GM10248 (cell line): ENCODE results near the gene LCA5.
"Not testable (repeated sequence)": the region's sequence is repeated elsewhere in the genome, so short reads cannot be mapped to it uniquely, and the experiment has no call there.

Experiments
- CTCF ChIA-PET: fragments of 300-600 bp; sonication (Branson Sonifier 250); formaldehyde crosslinking; extraction: SDS; loops from one replicate; lab custom pipeline; 2021; ENCODE audit warnings: antibody characterized with exemption; lab: Yijun Ruan, JAX
- POLR2A ChIA-PET: fragments of 350-650 bp; sonication (Branson Sonifier 250); formaldehyde crosslinking; extraction: SDS; loops from one replicate; lab custom pipeline; 2020; ENCODE audit warnings: antibody characterized with exemption; lab: Yijun Ruan, JAX
- DNase-seq: peaks from one replicate; pipeline ENCODE4 v3.0.0; 2012; ENCODE audit errors: extremely low spot score
- CTCF ChIP-seq: IDR thresholded peaks from 2 replicates; pipeline ENCODE4 v1.5.1; 2012; ENCODE audit warnings: mild to moderate bottlenecking, low read depth; ENCODE audit errors: extremely low read depth, missing control alignments, control extremely low read depth

The LCA5 gene

GRCh38 chr6:79543411-79543810, 6.2 kb upstream of the LCA5 start:
- POLR2A ChIA-PET: no interaction called here
- CTCF ChIA-PET: interaction anchor here (1.0 to 3.0 kb wide), 6 partner anchors 10 to 110 kb away, joined by 3 to 15 read pairs (median 4); no protein-coding TSS in a partner anchor

GRCh38 chr6:79538106-79538971, 1.1 kb upstream of the LCA5 start:
- CTCF ChIA-PET: no interaction called here
- DNase-seq: no peak
- no peak for TF ChIP-seq CTCF
- POLR2A ChIA-PET: no interaction called here

More at GRCh38 chr6:79543411-79543810, 6.2 kb upstream of the LCA5 start:
- no peak for DNase-seq
- TF ChIP-seq CTCF: no peak

GRCh38 chr6:79536585-79536953, 661 bp downstream of the LCA5 start:
- TF ChIP-seq CTCF: no peak
- ChIA-PET POLR2A (interaction anchor here (0.7 to 1.1 kb wide), 2 partner anchors 459 to 460 kb away, joined by 3 to 4 read pairs; partner anchors contain the start of gene PHIP), CTCF (interaction anchor here (0.8 to 1.6 kb wide), 7 partner anchors 10 to 457 kb away, joined by 3 to 7 read pairs (median 3); no protein-coding TSS in a partner anchor)
- DNase-seq: no peak

GRCh38 chr6:79529567-79529966, 7.7 kb downstream of the LCA5 start:
- DNase-seq, CTCF ChIA-PET, POLR2A ChIA-PET: not testable (repeated sequence)

GRCh38 chr6:79526897-79527296, 10.3 kb downstream of the LCA5 start:
- DNase-seq: no peak
- ChIA-PET POLR2A (no interaction called here), CTCF (no interaction called here)
- no peak for TF ChIP-seq CTCF

GRCh38 chr6:79525272-79526100, 11.7 kb downstream of the LCA5 start:
- TF ChIP-seq CTCF: no peak
- DNase-seq: no peak
- CTCF ChIA-PET: no interaction called here
- POLR2A ChIA-PET: no interaction called here
